Keratinocyte (primary cell): Measurements from ENCODE around the gene TMEM50A. TPM values are rescaled to one million over a fixed set of nuclear protein-coding genes. Genes with fewer than 3 reads are reported as not detected.
"Not testable (repeated sequence)": the region's sequence is repeated elsewhere in the genome, so short reads cannot be mapped to it uniquely, and the experiment has no call there.

ENCODE experiments used
- DNase-seq: peaks from one replicate; pipeline ENCODE4 v3.0.0-alpha.2; 2011; ENCODE audit warnings: low read depth, missing footprints, low spot score
- FAIRE-seq: peaks from 2 replicates; lab custom pipeline; 2011; peaks lifted over from hg19 to GRCh38; lab: Jason Lieb, UNC
- H2AFZ ChIP-seq: 2 replicates; pipeline ENCODE4 v1.6.0; 2012; ENCODE audit warnings: low read length, control low read depth, inconsistent platforms; ENCODE audit not compliant: control insufficient read depth
- H3K27ac ChIP-seq: 2 replicates; pipeline ENCODE4 v1.5.1; 2011; ENCODE audit warnings: low read length; ENCODE audit not compliant: control insufficient read depth, insufficient read depth
- H3K27me3 ChIP-seq: 3 replicates; pipeline ENCODE4 v1.6.0; 2011; ENCODE audit warnings: low read length; ENCODE audit not compliant: control insufficient read depth, insufficient read depth; ENCODE audit errors: extremely low read depth
- H3K36me3 ChIP-seq, 2 experiments: 2 replicates in 1 of 2; 3 replicates in 1 of 2; pipeline ENCODE4 v1.5.1; 2011; ENCODE audit warnings: low read length in 2 of 2, mild to moderate bottlenecking in 1 of 2; ENCODE audit not compliant: control insufficient read depth in 2 of 2, insufficient read depth in 2 of 2; ENCODE audit errors: extremely low read depth in 1 of 2
- H3K4me1 ChIP-seq: 3 replicates; pipeline ENCODE4 v1.5.1; 2011; ENCODE audit warnings: low read length; ENCODE audit not compliant: control insufficient read depth, insufficient read depth; ENCODE audit errors: extremely low read depth
- H3K4me2 ChIP-seq: 3 replicates; pipeline ENCODE4 v1.6.0; 2011; ENCODE audit warnings: low read depth, low read length; ENCODE audit not compliant: control insufficient read depth, insufficient read depth; ENCODE audit errors: extremely low read depth
- H3K4me3 ChIP-seq, 3 experiments: fragments of 200-600 bp in 1 of 3; sonication (generic) in 1 of 3; 2 replicates in 2 of 3; 3 replicates in 1 of 3; pipeline ENCODE4 v1.5.1; 2011 to 2016; ENCODE audit warnings: low read length in 3 of 3, mild to moderate bottlenecking in 3 of 3, control low read depth in 2 of 3, inconsistent platforms in 1 of 3, low read depth in 1 of 3, mixed read lengths in 1 of 3, mixed run types in 1 of 3, moderate library complexity in 1 of 3; ENCODE audit not compliant: control insufficient read depth in 2 of 3, insufficient read depth in 2 of 3; ENCODE audit errors: extremely low read depth in 1 of 3
- H3K79me2 ChIP-seq: 2 replicates; pipeline ENCODE4 v1.6.0; 2012; ENCODE audit warnings: low read length; ENCODE audit not compliant: control insufficient read depth, insufficient read depth
- H3K9ac ChIP-seq: 3 replicates; pipeline ENCODE4 v1.6.0; 2011; ENCODE audit warnings: low read length; ENCODE audit not compliant: control insufficient read depth, insufficient read depth; ENCODE audit errors: extremely low read depth
- H3K9me1 ChIP-seq: 3 replicates; pipeline ENCODE4 v1.6.0; 2011; ENCODE audit warnings: low read length; ENCODE audit not compliant: control insufficient read depth, insufficient read depth; ENCODE audit errors: extremely low read depth
- H3K9me3 ChIP-seq: 2 replicates; pipeline ENCODE4 v1.5.1; 2012; ENCODE audit warnings: low read depth, low read length; ENCODE audit not compliant: control insufficient read depth
- H4K20me1 ChIP-seq: 3 replicates; pipeline ENCODE4 v1.6.0; 2011; ENCODE audit warnings: low read length; ENCODE audit not compliant: control insufficient read depth, insufficient read depth; ENCODE audit errors: extremely low read depth
- CTCF ChIP-seq, 3 experiments: IDR thresholded peaks in 1 of 3; conservative IDR thresholded peaks in 1 of 3; optimal IDR thresholded peaks in 1 of 3; 2 replicates in 2 of 3; 3 replicates in 1 of 3; pipeline versions ENCODE3 to v1.5.1; 2011; ENCODE audit warnings: low read length in 3 of 3, mild to moderate bottlenecking in 3 of 3, moderate library complexity in 2 of 3, control low read depth in 1 of 3, inconsistent platforms in 1 of 3; ENCODE audit not compliant: insufficient read depth in 2 of 3; ENCODE audit errors: extremely low read depth in 1 of 3
- EZH2 ChIP-seq: IDR thresholded peaks from one replicate; pipeline ENCODE4 v1.6.1; 2012; ENCODE audit warnings: inconsistent platforms, mild to moderate bottlenecking, low read length, moderate library complexity
- dilution Hi-C: fragments of 300-500 bp; cut with MboI; formaldehyde crosslinking; loops from one replicate; pipeline ENCODE4 v1.7.0; 2020; ENCODE audit warnings: low sequenced_read_pairs; ENCODE audit not compliant: extremely low pct_ligation_motif_present
- polyA minus RNA-seq, 3 experiments: library from RNA; depleted of rRNA, polyadenylated mRNA; stranded (reverse); fragments of >200 nt; gene quantifications; 1 replicate in 1 of 3; 2 replicates in 1 of 3; 3 replicates in 1 of 3; pipeline ENCODE4 v1.2.3, GENCODE V29; 2011
- polyA plus RNA-seq, 5 experiments: library from polyadenylated mRNA; depleted of rRNA in 3 of 5; stranded (reverse) in 3 of 5; stranded (forward) in 1 of 5; unstranded in 1 of 5; fragments of >200 nt; gene quantifications; 1 replicate in 1 of 5; 2 replicates in 3 of 5; 3 replicates in 1 of 5; pipeline versions ENCODE4 v1.2.1 to v1.2.3, GENCODE V29; 2011 to 2012; ENCODE audit warnings: missing spikeins in 2 of 5, low read depth in 1 of 5, low replicate concordance in 1 of 5

The TMEM50A gene
- 113 to 166 TPM (median 114 TPM) in 3 replicates for polyA plus RNA-seq
- 46.0 TPM for polyA plus RNA-seq (2011; ENCODE audit: low read depth)
- 110 and 176 TPM in 2 replicates for polyA plus RNA-seq (2011; cell fraction: cytosol; rRNA removed)
- 86.9 and 148 TPM in 2 replicates for polyA plus RNA-seq (2011; cell fraction: nucleus; rRNA removed)
- polyA plus RNA-seq (2012; ENCODE audit: low replicate concordance) = 172 and 174 TPM in 2 replicates
- polyA minus RNA-seq = 20.5 to 54.1 TPM (median 36.5 TPM) in 3 replicates
- 76.4 TPM for polyA minus RNA-seq (2011; cell fraction: cytosol; rRNA and poly(A)+ RNA removed)
- polyA minus RNA-seq (2011; cell fraction: nucleus; rRNA and poly(A)+ RNA removed) = 40.4 and 51.7 TPM in 2 replicates

- peaks cover 47% of the 10 kb centered on the region for H3K79me2 ChIP-seq
- peaks cover 0 to 2% of the 10 kb centered on the region in 2 experiments for H3K36me3 ChIP-seq
- H2AFZ ChIP-seq = peak within 1 kb of the TSS; percentile 73
- peak within 1 kb of the TSS; percentile 96 for H3K9ac ChIP-seq
- H3K4me1 ChIP-seq = peaks cover 10% of the 10 kb centered on the region
- dilution Hi-C loops = no loop called here
- no peaks in the 10 kb centered on the region for H3K27me3 ChIP-seq
- H3K4me2 ChIP-seq = peak within 1 kb of the TSS; percentile 93
- TF ChIP-seq CTCF (optimal IDR thresholded peaks at IDR 0.05 in 1 of 3, IDR thresholded peaks at IDR 0.05 in 1 of 3, conservative IDR thresholded peaks at IDR 0.05 in 1 of 3; ENCODE audit: extremely low read depth in 1 of 3, insufficient read depth in 2 of 3, low read length in 3 of 3) (no peak), EZH2 (no peak)
- peak within 1 kb of the TSS; percentile 91 for H3K27ac ChIP-seq
- H3K4me3 ChIP-seq = peak within 1 kb of the TSS; percentile 89 to 99 (median 99)
- no peaks in the 10 kb centered on the region for H4K20me1 ChIP-seq
- FAIRE-seq (no peak), DNase-seq (no peak)
- no peaks in the 10 kb centered on the region for H3K9me1 ChIP-seq
- no peaks in the 10 kb centered on the region for H3K9me3 ChIP-seq
These were observed at the start of gene TMEM50A for GRCh38 chr1:25338188-25338981. Gene TMEM50A, plus strand, starts transcription at chr1:25338334. Its CDS starts 2,153 bp downstream, at chr1:25340487.

GRCh38 chr1:25288573-25289101 is 49.5 kb upstream of the TMEM50A start:
- dilution Hi-C loops, H3K36me3 ChIP-seq, DNase-seq, H3K27me3 ChIP-seq, H3K9me1 ChIP-seq, FAIRE-seq, H4K20me1 ChIP-seq, H3K4me2 ChIP-seq, H2AFZ ChIP-seq, H3K79me2 ChIP-seq, H3K9ac ChIP-seq, H3K4me1 ChIP-seq, H3K27ac ChIP-seq, H3K9me3 ChIP-seq, H3K4me3 ChIP-seq: not testable (repeated sequence)

GRCh38 chr1:25290043-25290442 is 48.1 kb upstream of the TMEM50A start:
- DNase-seq, H3K4me2 ChIP-seq, H3K9ac ChIP-seq, H4K20me1 ChIP-seq, dilution Hi-C loops, H2AFZ ChIP-seq, H3K36me3 ChIP-seq, H3K27ac ChIP-seq, H3K4me1 ChIP-seq, H3K4me3 ChIP-seq, H3K9me1 ChIP-seq, H3K79me2 ChIP-seq, H3K27me3 ChIP-seq, H3K9me3 ChIP-seq: not testable (repeated sequence)
- peak; percentile 72 for FAIRE-seq

GRCh38 chr1:25293426-25293825 is 44.7 kb upstream of the TMEM50A start:
- H4K20me1 ChIP-seq, H3K79me2 ChIP-seq, H3K9me3 ChIP-seq, dilution Hi-C loops, H3K27me3 ChIP-seq, H2AFZ ChIP-seq, H3K9ac ChIP-seq, FAIRE-seq, DNase-seq, H3K36me3 ChIP-seq, H3K27ac ChIP-seq, H3K9me1 ChIP-seq, H3K4me2 ChIP-seq, H3K4me3 ChIP-seq, H3K4me1 ChIP-seq: not testable (repeated sequence)
